AG10803 (cell line): Measurements from ENCODE around the gene SLC12A6.
"Not testable (repeated sequence)": the region's sequence is repeated elsewhere in the genome, so short reads cannot be mapped to it uniquely, and the experiment has no call there.

ENCODE experiments used
- DNase-seq: peaks from one replicate; pipeline ENCODE4 v3.0.0; 2010; ENCODE audit warnings: low read depth
- H3K4me3 ChIP-seq: 2 replicates; pipeline ENCODE4 v1.5.1; 2011; ENCODE audit warnings: mild to moderate bottlenecking, low read length, control low read depth
- TF ChIP-seq, protein P1 (sequence below): conservative IDR thresholded peaks from 2 replicates; pipeline ENCODE4 v1.5.1; 2011; ENCODE audit warnings: mild to moderate bottlenecking, low read length, control low read depth, inconsistent platforms

SLC12A6 gene

DNA sequence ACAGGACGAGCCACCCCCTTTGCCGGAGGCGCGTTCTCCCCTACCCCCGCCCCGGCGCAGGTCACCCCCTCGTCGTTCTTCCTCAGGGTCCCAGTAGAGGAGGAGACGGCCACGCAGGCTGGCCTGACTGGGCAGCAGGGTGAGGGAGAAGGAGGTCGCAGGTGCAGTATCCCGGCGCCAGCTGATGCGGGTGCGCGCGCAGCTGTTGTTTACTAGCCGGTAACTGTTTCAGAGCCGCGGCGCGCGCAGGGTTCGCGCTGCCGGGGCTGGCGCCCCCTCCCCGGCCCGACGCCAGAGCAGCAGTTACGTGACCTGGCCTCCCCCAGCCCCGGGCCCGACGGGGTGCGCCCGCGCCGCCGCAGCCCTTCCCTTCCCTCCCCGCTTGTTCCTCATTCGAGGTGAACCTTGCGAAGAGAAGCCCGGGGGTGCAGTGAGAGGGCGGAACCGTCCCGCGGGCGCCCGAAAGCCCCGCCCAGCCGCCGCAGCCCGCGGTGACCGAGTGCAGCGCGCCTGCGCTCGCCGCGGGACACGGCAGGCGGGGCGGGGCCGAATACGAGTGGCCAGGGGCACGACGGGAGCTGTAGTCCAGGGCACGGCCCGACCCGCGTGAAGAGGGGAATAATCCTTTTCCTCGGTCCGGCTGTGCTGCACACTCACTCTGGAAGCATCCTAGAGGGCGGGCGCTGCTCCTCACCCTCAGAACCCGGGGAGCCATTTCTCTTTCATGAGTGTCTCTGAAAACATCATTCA is at the start of gene SLC12A6:
Gene SLC12A6, minus strand, starts transcription at position 225 of the 750 bp plus-strand sequence. CDS start 1,101 bp downstream, outside the sequence.
- peak within 1 kb of the TSS; percentile 93 for H3K4me3 ChIP-seq
- DNase-seq, result peak; percentile 88
- TF ChIP-seq, protein P1, sequence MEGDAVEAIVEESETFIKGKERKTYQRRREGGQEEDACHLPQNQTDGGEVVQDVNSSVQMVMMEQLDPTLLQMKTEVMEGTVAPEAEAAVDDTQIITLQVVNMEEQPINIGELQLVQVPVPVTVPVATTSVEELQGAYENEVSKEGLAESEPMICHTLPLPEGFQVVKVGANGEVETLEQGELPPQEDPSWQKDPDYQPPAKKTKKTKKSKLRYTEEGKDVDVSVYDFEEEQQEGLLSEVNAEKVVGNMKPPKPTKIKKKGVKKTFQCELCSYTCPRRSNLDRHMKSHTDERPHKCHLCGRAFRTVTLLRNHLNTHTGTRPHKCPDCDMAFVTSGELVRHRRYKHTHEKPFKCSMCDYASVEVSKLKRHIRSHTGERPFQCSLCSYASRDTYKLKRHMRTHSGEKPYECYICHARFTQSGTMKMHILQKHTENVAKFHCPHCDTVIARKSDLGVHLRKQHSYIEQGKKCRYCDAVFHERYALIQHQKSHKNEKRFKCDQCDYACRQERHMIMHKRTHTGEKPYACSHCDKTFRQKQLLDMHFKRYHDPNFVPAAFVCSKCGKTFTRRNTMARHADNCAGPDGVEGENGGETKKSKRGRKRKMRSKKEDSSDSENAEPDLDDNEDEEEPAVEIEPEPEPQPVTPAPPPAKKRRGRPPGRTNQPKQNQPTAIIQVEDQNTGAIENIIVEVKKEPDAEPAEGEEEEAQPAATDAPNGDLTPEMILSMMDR, result no peak

DNA sequence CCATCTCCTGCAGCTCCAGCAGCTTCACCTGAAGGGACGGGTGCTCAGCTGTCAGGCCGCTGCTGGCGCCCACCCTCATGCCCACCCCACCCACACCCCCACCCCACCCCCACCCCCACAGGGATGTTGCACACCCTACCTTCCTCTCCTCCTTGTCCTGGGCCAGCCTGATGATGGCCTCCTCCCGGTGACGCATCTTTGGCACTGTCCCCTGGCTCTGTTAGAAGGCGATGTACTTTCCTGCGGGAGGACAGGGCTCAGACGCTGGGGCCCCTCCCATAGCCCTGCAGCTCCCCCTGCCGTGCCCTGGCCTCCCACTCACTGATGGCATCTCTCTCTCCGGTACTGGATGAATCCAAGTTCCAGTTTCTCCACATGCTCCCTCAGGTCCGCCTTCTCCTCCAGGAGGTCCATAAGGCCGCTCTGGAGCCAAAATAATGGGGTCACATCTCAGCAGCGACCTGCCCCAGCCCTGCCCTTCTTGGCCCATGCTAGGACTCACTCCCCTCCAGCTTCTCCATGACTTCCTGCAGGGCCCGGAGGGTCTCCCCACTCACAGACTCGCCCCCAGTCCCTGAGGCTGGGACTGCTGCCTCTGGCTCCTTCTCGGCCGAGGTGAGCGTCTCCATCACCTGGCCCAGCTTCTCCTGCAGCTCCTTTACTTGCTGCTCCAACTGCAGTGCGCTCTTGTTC is 44.4 kb upstream of the SLC12A6 start:
- not testable (repeated sequence) for DNase-seq, H3K4me3 ChIP-seq

DNA sequence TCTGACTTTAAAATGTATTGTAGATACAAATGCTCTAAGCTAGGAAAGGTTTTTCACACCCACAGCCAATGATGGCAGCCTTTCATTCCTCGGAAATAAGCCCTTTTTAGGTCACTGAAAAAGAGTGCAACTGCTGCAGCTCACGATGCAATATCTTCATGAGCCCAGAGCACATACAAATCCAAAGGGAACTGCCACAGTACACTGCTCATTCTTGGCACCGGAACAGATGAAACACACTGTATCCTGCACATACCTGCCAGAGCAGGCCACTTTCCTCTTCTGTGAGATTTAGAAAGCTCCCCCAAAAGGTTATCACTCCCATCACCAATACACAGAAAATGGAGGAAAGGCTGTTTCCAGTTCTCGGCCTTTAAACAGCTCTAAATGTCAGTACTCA is 42.9 kb upstream of the SLC12A6 start:
- H3K4me3 ChIP-seq, DNase-seq: not testable (repeated sequence)

DNA sequence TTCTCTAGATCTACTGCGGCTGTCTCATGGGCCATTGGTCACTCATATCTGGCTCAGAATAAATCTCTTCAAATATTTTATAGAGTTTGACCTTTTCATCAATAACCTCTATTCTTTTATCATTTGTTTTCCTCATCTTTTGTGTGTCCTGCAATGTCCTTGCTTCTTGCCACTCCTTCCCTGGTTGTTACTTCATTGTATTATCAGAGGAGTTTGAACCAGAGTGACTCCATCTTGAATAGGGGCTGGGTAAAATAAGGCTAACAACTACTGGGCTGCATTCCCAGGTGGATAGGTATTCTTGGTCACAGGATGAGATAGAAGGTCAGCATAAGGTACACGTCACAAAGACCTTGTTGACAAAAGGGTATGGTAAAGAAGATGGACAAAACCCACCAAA is 39.3 kb upstream of the SLC12A6 start:
- H3K4me3 ChIP-seq, result no peak overlapping the region
- TF ChIP-seq, protein P1, result no peak
- no peak for DNase-seq

DNA sequence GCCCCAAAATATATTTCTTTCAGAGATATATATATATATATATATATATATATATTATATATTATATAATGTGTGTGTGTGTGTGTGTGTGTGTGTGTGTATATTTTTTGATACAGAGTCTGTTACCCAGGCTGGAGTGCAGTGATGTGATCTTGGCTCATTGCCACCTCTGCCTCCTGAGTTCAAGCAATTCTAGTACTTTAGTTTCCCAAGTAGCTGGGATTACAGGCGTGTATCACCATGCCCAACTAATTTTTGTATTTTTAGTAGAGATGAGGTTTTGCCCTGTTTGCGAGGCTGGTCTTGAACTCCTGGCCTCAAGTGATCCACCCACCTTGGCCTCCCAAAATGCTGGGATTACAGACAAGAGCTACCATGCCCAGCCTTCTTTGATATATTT is 38.0 kb upstream of the SLC12A6 start:
- H3K4me3 ChIP-seq, DNase-seq: not testable (repeated sequence)

DNA sequence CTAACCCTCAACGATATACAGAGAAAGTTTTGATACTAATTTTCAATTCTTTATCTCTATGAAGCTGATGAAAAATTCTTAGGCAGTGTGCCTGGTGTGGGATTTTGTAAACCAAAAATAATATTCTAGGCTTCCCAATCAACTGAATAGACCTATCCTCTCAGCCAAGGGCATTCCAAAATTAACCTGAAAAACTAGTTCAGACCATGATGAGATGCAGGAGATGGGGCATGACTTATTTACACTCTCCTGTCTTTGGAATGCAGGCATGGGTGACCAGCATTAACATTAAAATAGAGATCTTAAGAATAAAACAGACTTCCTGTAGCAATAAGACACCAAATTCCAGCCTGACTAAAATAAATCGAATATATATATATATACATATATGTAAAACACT is 37.2 kb upstream of the SLC12A6 start:
- H3K4me3 ChIP-seq, result no peak overlapping the region
- TF ChIP-seq, protein P1, result no peak
- no peak for DNase-seq

DNA sequence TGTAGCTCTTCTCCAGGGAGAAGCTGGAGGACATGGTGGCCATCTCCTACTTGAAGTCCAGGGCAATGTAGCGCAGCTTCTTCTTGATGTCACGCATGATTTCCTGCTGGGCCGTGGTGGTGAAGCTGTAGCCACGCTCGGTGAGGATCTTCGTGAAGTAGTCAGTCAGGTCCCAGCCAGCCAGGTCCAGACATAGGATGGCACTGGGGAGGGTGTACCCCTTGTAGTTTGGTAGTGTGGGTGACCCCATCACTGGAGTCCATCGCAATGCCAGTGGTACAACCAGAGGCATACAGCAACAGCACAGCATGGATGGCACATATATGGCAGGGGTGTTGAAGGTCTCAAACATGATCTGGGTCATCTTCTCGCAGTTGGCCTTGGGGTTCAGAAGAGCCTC is 36.4 kb upstream of the SLC12A6 start:
- no peak for DNase-seq
- TF ChIP-seq, protein P1, result no peak
- no peak overlapping the region for H3K4me3 ChIP-seq

DNA sequence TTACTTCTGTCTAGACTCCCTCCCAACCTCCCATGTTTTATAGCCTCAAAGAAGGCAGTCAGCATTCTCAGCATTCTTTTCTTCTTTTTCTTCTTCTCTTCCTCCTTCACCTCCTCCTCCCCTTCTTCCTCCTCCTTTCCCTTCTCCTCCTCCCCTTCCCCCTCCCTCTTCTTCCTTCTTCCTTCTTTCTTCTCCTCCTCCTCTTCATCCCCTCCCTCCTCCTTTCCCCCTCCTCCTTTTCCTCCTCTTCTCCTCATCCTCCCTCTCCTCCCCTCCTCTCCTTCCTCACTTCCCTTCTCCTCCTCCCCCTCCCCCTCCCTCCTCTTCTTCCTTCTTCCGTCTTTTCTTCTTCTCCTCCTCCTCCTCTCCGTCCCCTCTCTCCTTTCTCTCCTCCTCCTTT is 33.1 kb upstream of the SLC12A6 start:
- DNase-seq, result no peak
- no peak overlapping the region for H3K4me3 ChIP-seq
- TF ChIP-seq, protein P1, result no peak
